ENCODE measurements around the gene NOMO2.
"Not testable (repeated sequence)": the region's sequence is repeated elsewhere in the genome, so short reads cannot be mapped to it uniquely, and the experiment has no call there.

The NOMO2 gene

GRCh38 chr16:18573887-18574286 is 12.0 kb upstream of the NOMO2 start:
- DNase-seq: not testable (repeated sequence)

GRCh38 chr16:18572973-18573372 is 11.1 kb upstream of the NOMO2 start:
- not testable (repeated sequence) for DNase-seq

GRCh38 chr16:18571307-18571850 is 9.5 kb upstream of the NOMO2 start:
- DNase-seq: not testable (repeated sequence)

- not testable (repeated sequence) for DNase-seq
Measured at GRCh38 chr16:18570529-18571306, 8.8 kb upstream of the NOMO2 start.

GRCh38 chr16:18560416-18561220 is 1.3 kb downstream of the NOMO2 start:
- not testable (repeated sequence) for DNase-seq

- not testable (repeated sequence) for DNase-seq
Measured at GRCh38 chr16:18553671-18554070, 8.2 kb downstream of the NOMO2 start.

- not testable (repeated sequence) for DNase-seq
Measured at GRCh38 chr16:18547382-18547781, 14.5 kb downstream of the NOMO2 start.

GRCh38 chr16:18546853-18547252 is 15.0 kb downstream of the NOMO2 start:
- DNase-seq: not testable (repeated sequence)

GRCh38 chr16:18544232-18545081 is 17.4 kb downstream of the NOMO2 start:
- not testable (repeated sequence) for DNase-seq

GRCh38 chr16:18541912-18542311 is 20.0 kb downstream of the NOMO2 start:
- not testable (repeated sequence) for DNase-seq

GRCh38 chr16:18537004-18537403 is 24.9 kb downstream of the NOMO2 start:
- not testable (repeated sequence) for DNase-seq

GRCh38 chr16:18535519-18536168 is 26.3 kb downstream of the NOMO2 start:
- not testable (repeated sequence) for DNase-seq

GRCh38 chr16:18534308-18534707 is 27.6 kb downstream of the NOMO2 start:
- not testable (repeated sequence) for DNase-seq

GRCh38 chr16:18531323-18531722 is 30.6 kb downstream of the NOMO2 start:
- not testable (repeated sequence) for DNase-seq

GRCh38 chr16:18530329-18530728 is 31.6 kb downstream of the NOMO2 start:
- not testable (repeated sequence) for DNase-seq

- not testable (repeated sequence) for DNase-seq
Measured at GRCh38 chr16:18526547-18526946, 35.4 kb downstream of the NOMO2 start.

- DNase-seq: not testable (repeated sequence)
Measured at GRCh38 chr16:18525882-18526482, 35.9 kb downstream of the NOMO2 start.

GRCh38 chr16:18522637-18523036 is 39.3 kb downstream of the NOMO2 start:
- DNase-seq: not testable (repeated sequence)

GRCh38 chr16:18521445-18522181 is 40.3 kb downstream of the NOMO2 start:
- not testable (repeated sequence) for DNase-seq

GRCh38 chr16:18518536-18519283 is 43.2 kb downstream of the NOMO2 start:
- DNase-seq: not testable (repeated sequence)

Data from stimulated activated CD4-positive, alpha-beta T cell treated with anti-CD3 and anti-CD28 coated beads, Interleukin-4, amount 100 ng/mL, for 1 hour (primary cell).